ENCODE measurements around the gene TRAPPC14. TPM values are rescaled to one million over a fixed set of nuclear protein-coding genes. Genes with fewer than 3 reads are reported as not detected.
A peak's percentile ranks its signal among the peaks of the same experiment; 100 is the strongest.
"Not testable (repeated sequence)": the region's sequence is repeated elsewhere in the genome, so short reads cannot be mapped to it uniquely, and the experiment has no call there.

The TRAPPC14 gene
- total RNA-seq, 1 donor from 2014 or later: 65.3 TPM

DNA sequence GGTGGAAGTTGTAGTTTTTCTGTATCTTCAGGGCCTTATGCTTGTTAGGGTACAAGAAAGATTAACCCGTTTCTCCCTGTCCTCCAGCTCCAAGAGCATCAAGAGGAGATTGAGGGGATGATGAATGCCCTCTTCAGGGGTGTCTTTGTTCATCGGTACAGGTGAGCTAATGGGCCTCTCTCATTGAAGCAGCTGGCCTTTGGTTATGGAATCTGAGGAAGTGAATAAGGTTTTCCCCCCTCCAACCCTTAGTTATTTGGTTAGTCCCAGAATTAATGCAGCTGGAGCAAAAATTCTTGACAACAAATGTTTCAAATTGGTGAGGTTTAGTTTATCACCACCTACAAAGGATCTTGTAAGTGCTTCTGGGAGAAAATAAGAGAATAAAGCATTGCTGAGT lies 36.7 kb upstream of the TRAPPC14 start:
- no peak for ATAC-seq (ENCODE audit: low read depth)
- Mint-ChIP-seq H3K36me3 (ENCODE audit: low read depth) (no peaks in the 10 kb centered on the region), H3K27ac (peak overlapping the region; percentile 91), H3K27me3 (no peaks in the 10 kb centered on the region), H3K4me1 (peaks cover 90% of the 10 kb centered on the region), H3K9me3 (peaks cover 2% of the 10 kb centered on the region), H3K4me3 (no peak overlapping the region)
- ChIA-PET POLR2A (interaction anchor here (0.7 to 4.5 kb wide), 9 partner anchors 10 to 233 kb away, joined by 3 to 39 read pairs (median 8); partner anchors contain the start of genes GPC2, STAG3 and ZCWPW1), CTCF (interaction anchor here (1.6 to 3.7 kb wide), 3 partner anchors 16 to 150 kb away, joined by 4 to 15 read pairs (median 7); no protein-coding TSS in a partner anchor)
- TF ChIP-seq, protein P1, sequence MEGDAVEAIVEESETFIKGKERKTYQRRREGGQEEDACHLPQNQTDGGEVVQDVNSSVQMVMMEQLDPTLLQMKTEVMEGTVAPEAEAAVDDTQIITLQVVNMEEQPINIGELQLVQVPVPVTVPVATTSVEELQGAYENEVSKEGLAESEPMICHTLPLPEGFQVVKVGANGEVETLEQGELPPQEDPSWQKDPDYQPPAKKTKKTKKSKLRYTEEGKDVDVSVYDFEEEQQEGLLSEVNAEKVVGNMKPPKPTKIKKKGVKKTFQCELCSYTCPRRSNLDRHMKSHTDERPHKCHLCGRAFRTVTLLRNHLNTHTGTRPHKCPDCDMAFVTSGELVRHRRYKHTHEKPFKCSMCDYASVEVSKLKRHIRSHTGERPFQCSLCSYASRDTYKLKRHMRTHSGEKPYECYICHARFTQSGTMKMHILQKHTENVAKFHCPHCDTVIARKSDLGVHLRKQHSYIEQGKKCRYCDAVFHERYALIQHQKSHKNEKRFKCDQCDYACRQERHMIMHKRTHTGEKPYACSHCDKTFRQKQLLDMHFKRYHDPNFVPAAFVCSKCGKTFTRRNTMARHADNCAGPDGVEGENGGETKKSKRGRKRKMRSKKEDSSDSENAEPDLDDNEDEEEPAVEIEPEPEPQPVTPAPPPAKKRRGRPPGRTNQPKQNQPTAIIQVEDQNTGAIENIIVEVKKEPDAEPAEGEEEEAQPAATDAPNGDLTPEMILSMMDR (IDR thresholded peaks at IDR 0.05): no peak
- no peak for DNase-seq
- intact Hi-C loops (cut with micrococcal nuclease): loop anchor here (10.0 kb wide), 1 partner anchor 150 kb away; no protein-coding TSS in a partner anchor

DNA sequence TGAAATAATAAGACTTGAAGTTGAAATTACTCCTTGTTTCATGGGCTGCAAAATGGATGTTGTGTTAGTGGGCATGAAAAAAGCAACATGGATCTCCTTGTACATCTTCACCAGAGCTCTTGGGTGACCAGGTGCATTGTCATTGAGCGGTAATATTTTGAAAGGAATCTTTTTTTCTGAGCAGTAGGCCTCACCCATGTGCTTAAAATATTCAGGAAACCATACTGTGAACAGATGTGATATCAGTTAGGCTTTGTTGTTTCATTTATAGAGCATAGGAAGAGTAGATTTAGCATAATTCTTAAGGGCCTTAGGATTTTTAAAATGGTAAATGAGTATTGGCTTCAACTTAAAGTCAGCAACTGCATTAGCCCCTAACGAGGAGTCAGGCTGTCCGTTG lies 34.4 kb upstream of the TRAPPC14 start:
- TF ChIP-seq, protein P1 (IDR thresholded peaks at IDR 0.05): no peak
- H3K27ac Mint-ChIP-seq: peak overlapping the region; percentile 91
- ChIA-PET CTCF (interaction anchor here (1.3 to 3.7 kb wide), 4 partner anchors 18 to 152 kb away, joined by 3 to 15 read pairs (median 6); no protein-coding TSS in a partner anchor), POLR2A (interaction anchor here (1.1 to 2.4 kb wide), 6 partner anchors 9 to 28 kb away, joined by 3 to 15 read pairs (median 10); no protein-coding TSS in a partner anchor)
- H3K4me1 Mint-ChIP-seq: peaks cover 79% of the 10 kb centered on the region
- DNase-seq (no peak), ATAC-seq (ENCODE audit: low read depth) (no peak)
- intact Hi-C loops (cut with micrococcal nuclease): loop anchor here (10.0 kb wide), 1 partner anchor 152 kb away; no protein-coding TSS in a partner anchor
- no peaks in the 10 kb centered on the region for H3K36me3 Mint-ChIP-seq (ENCODE audit: low read depth)
- peak overlapping the region; percentile 53 for H3K4me3 Mint-ChIP-seq
- H3K27me3 Mint-ChIP-seq: no peaks in the 10 kb centered on the region
- peaks cover 2% of the 10 kb centered on the region for H3K9me3 Mint-ChIP-seq

DNA sequence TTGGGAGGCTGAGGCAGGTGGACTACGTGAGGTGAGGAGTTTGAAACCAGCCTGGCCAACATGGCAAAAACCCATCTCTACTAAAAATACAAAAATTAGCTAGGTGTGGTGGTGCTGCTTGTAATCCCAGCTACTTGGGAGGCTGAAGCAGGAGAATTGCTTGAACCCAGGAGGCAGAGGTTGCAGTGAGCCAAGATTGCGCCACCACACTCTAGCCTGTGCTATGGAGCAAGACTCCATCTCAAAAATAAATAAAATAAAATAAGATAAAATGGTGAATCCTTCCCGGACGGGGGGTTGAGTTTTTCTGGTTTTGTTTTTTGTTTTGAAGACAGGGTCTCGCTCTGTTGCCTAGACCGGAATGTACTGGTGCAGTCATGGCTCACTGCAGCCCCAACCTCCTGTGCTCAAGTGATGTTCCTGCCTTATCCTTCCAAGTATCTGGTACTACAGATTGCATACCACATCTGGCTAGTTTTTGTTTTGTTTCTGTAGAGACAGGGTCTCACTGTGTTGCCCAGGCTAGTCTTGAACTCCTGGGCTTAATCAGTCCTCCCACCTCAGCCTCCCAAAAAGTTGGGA lies 33.8 kb upstream of the TRAPPC14 start:
- peaks cover 74% of the 10 kb centered on the region for H3K4me1 Mint-ChIP-seq
- ATAC-seq (ENCODE audit: low read depth): peak; percentile 59
- intact Hi-C loops (cut with micrococcal nuclease): loop anchor here (10.0 kb wide), 1 partner anchor 152 kb away; no protein-coding TSS in a partner anchor
- H3K4me3 Mint-ChIP-seq: peak overlapping the region; percentile 53
- H3K36me3 Mint-ChIP-seq (ENCODE audit: low read depth); H3K27me3 Mint-ChIP-seq; DNase-seq; H3K9me3 Mint-ChIP-seq: not testable (repeated sequence)
- ChIA-PET CTCF (interaction anchor here (1.3 to 3.7 kb wide), 4 partner anchors 19 to 153 kb away, joined by 3 to 15 read pairs (median 6); no protein-coding TSS in a partner anchor), POLR2A (interaction anchor here (1.1 to 2.4 kb wide), 5 partner anchors 18 to 153 kb away, joined by 3 to 15 read pairs (median 5); no protein-coding TSS in a partner anchor)
- H3K27ac Mint-ChIP-seq: peak overlapping the region; percentile 91

DNA sequence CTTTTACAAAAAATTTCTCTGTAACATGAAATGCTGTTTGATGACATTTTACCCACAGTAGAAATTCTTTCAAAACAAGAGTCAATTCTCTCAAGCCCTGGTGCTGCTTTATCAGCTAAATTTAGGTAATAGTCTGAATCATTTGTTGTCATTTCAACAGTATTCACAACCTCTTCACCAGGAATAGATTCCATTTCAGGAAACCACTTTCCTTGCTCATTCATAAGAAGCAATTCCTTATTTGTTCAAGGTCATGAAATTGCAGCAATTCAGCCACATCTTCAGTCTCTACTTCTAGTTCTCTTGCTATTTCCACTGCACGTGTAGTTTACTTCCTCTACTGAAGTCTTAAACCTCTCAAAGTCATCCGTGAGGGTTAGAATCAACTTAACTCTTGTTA lies 33.3 kb upstream of the TRAPPC14 start:
- peaks cover 70% of the 10 kb centered on the region for H3K4me1 Mint-ChIP-seq
- DNase-seq (no peak), ATAC-seq (ENCODE audit: low read depth) (peak; percentile 25)
- peak overlapping the region; percentile 91 for H3K27ac Mint-ChIP-seq
- intact Hi-C loops (cut with micrococcal nuclease): loop anchor here (2.0 to 10.0 kb wide), 2 partner anchors 15 to 153 kb away; partner anchors contain the start of genes GPC2 and STAG3
- CTCF ChIA-PET: interaction anchor here (2.8 kb wide), 1 partner anchor 26 kb away, joined by 9 read pairs; no protein-coding TSS in a partner anchor
- H3K27me3 Mint-ChIP-seq: no peaks in the 10 kb centered on the region
- TF ChIP-seq, protein P1 (IDR thresholded peaks at IDR 0.05): no peak
- peak overlapping the region; percentile 53 for H3K4me3 Mint-ChIP-seq
- H3K9me3 Mint-ChIP-seq: peaks cover 2% of the 10 kb centered on the region
- H3K36me3 Mint-ChIP-seq (ENCODE audit: low read depth): no peaks in the 10 kb centered on the region
- POLR2A ChIA-PET: interaction anchor here (1.1 to 2.4 kb wide), 3 partner anchors 19 to 154 kb away, joined by 3 to 15 read pairs (median 5); no protein-coding TSS in a partner anchor

DNA sequence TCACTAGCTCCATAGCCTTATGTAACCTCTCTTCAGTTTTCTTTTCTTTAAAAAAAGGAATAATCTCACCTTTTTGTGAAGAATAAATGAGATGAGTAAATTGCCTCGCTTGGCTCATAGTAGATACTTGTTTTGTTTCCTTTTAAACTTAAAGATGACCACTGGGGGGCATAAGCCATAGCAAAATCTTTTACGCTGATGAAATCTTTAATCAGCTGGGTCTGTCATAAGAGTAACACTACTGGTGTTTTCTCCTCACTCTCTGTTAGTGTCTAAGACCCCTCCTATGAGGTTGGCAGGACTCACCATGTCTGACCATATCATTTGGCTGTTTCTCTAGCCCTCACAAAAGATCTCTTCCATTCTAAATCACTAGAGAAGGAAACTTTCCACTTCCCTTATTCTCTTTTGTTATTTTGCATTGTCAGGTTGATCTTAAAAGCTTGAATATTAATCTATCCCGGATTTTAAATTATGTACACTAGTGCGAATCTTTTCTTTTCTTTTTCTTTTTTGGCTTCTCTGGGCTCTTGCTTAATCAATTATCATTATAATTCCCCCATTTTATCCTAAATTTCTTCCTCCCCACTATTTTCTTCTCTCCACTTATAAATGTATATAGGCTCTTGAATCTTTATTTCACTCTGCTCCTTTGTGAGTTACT lies 31.7 kb upstream of the TRAPPC14 start:
- CTCF ChIA-PET: interaction anchor here (0.8 to 2.9 kb wide), 15 partner anchors 8 to 217 kb away, joined by 3 to 33 read pairs (median 5); partner anchors contain the start of genes GPC2, LAMTOR4 and PVRIG
- Mint-ChIP-seq H3K4me1 (peaks cover 57% of the 10 kb centered on the region), H3K27me3 (no peaks in the 10 kb centered on the region), H3K27ac (peak overlapping the region; percentile 91), H3K4me3 (peak overlapping the region; percentile 32), H3K9me3 (no peaks in the 10 kb centered on the region), H3K36me3 (ENCODE audit: low read depth) (no peaks in the 10 kb centered on the region)
- ATAC-seq (ENCODE audit: low read depth) (peak; percentile 74), DNase-seq (no peak)
- TF ChIP-seq, protein P1 (IDR thresholded peaks at IDR 0.05): no peak
- intact Hi-C loops (cut with micrococcal nuclease): loop anchor here (1.0 to 10.0 kb wide), 7 partner anchors 10 to 217 kb away; partner anchors contain the start of genes GPC2 and STAG3
- POLR2A ChIA-PET: interaction anchor here (0.6 to 2.1 kb wide), 17 partner anchors 10 to 154 kb away, joined by 3 to 17 read pairs (median 5); partner anchors contain the start of genes GPC2, LAMTOR4, PVRIG and STAG3

All from activated B cell treated with CpG ODN at 0.5 μM for 24 hours (primary cell).